Natural killer cell (primary cell): ENCODE results near the gene SFSWAP. TPM values are rescaled to one million over a fixed set of nuclear protein-coding genes. Genes with fewer than 3 reads are reported as not detected.
A peak's percentile ranks its signal among the peaks of the same experiment; 100 is the strongest.

ENCODE experiments used
- ATAC-seq, 3 donors: fragments of 150-1000 bp in 2 of 3; fragments of 200-7000 bp in 1 of 3; cut with Tn5 transposase; 1 replicate in 1 of 3; 2 replicates in 2 of 3; pipeline ENCODE4 v1.10.0; 2021; ENCODE audit warnings: mild to moderate bottlenecking in 2 of 3, moderate library complexity in 2 of 3
- DNase-seq, 2 donors: peaks; one replicate each; pipeline versions ENCODE4 v3.0.0 to v3.0.0-alpha.2; 2013 to 2021; ENCODE audit warnings: mixed read lengths in 1 of 2
- H3K27ac ChIP-seq: one replicate; pipeline ENCODE4 v1.5.1; 2013; ENCODE audit warnings: mild to moderate bottlenecking, low read length
- H3K27me3 ChIP-seq: one replicate; pipeline ENCODE4 v1.6.1; 2013; ENCODE audit warnings: low read length; ENCODE audit not compliant: control insufficient read depth, insufficient read depth
- H3K36me3 ChIP-seq: one replicate; pipeline ENCODE4 v1.6.1; 2013; ENCODE audit warnings: low read length; ENCODE audit not compliant: control insufficient read depth, insufficient read depth
- H3K4me1 ChIP-seq: one replicate; pipeline ENCODE4 v1.6.1; 2013; ENCODE audit warnings: low read length; ENCODE audit not compliant: control insufficient read depth, insufficient read depth
- H3K4me3 ChIP-seq: one replicate; pipeline ENCODE4 v1.5.1; 2013; ENCODE audit warnings: low read length
- H3K9me3 ChIP-seq: one replicate; pipeline ENCODE4 v1.6.1; 2013; ENCODE audit warnings: low read length; ENCODE audit not compliant: control insufficient read depth, insufficient read depth
- H3K27ac Mint-ChIP-seq, 2 donors: one replicate each; pipeline ENCODE4 v1.8.0; 2022; ENCODE audit warnings: mild to moderate bottlenecking in 2 of 2, mixed read lengths in 2 of 2, moderate library complexity in 1 of 2
- H3K27me3 Mint-ChIP-seq, 2 donors: one replicate each; pipeline ENCODE4 v1.8.0; 2022; ENCODE audit warnings: low read depth in 2 of 2, mixed read lengths in 2 of 2
- H3K36me3 Mint-ChIP-seq: one replicate; pipeline ENCODE4 v1.8.0; 2022; ENCODE audit warnings: mixed read lengths
- H3K4me1 Mint-ChIP-seq, 2 donors: one replicate each; pipeline ENCODE4 v1.8.0; 2022; ENCODE audit warnings: mixed read lengths in 2 of 2
- H3K4me3 Mint-ChIP-seq: one replicate; pipeline ENCODE4 v1.8.0; 2022; ENCODE audit warnings: mild to moderate bottlenecking, moderate library complexity, mixed read lengths
- H3K9me3 Mint-ChIP-seq, 2 donors: one replicate each; pipeline ENCODE4 v1.8.0; 2022; ENCODE audit warnings: mixed read lengths in 2 of 2
- WGBS: methylation state at CpG from one replicate; pipeline ENCODE4 v1.1.7; 2013; ENCODE audit warnings: missing lambda C conversion rate; ENCODE audit not compliant: insufficient coverage; 5-methylcytosine and 5-hydroxymethylcytosine counted together
- intact Hi-C: fragments of 100-400 bp; cut with micrococcal nuclease; formaldehyde crosslinking; loops from one replicate; pipeline ENCODE4 v1.14.2; 2022
- total RNA-seq, 4 donors: library from RNA; stranded (reverse); fragments of 120-200 nt in 1 of 4; gene quantifications; one replicate each; pipeline versions ENCODE4 v1.2.3 to v1.2.4, GENCODE V29; 2013 to 2022
- TF ChIP-seq, protein P1 (sequence below): fragments of 200-600 bp; IDR thresholded peaks from one replicate; pipeline ENCODE4 v1.8.0; 2022; ENCODE audit warnings: antibody characterized with exemption

The SFSWAP gene
- total RNA-seq, 3 donors from 2014 or later (not counting 1 experiment from before 2014, with no cell fraction given) = 99.1 to 109 (median 102) TPM

GRCh38 chr12:131829791-131830334 is 119.0 kb downstream of the SFSWAP start:
- Histone ChIP-seq H3K27ac (no peak overlapping the region), H3K36me3 (no peaks in the 10 kb centered on the region), H3K4me1 (peaks cover 29% of the 10 kb centered on the region), H3K4me3 (no peak overlapping the region), H3K9me3 (no peaks in the 10 kb centered on the region), H3K27me3 (peaks cover 16% of the 10 kb centered on the region)
- no peaks in the 10 kb centered on the region for H3K9me3 Mint-ChIP-seq
- peak overlapping the region; percentile 28 for H3K4me3 Mint-ChIP-seq
- peaks cover 4 to 11% of the 10 kb centered on the region in 2 donors for H3K4me1 Mint-ChIP-seq
- H3K27ac Mint-ChIP-seq = no peak overlapping the region
- WGBS = 15% methylated on average over 28 of the region's 28 CpGs
- peaks cover 27 to 35% of the 10 kb centered on the region in 2 donors for H3K27me3 Mint-ChIP-seq
- DNase-seq (no peak), ATAC-seq (peak in 1 of 3 donors; percentile 2)
- no peaks in the 10 kb centered on the region for H3K36me3 Mint-ChIP-seq
- intact Hi-C loops = loop anchor here (5.0 to 10.0 kb wide), 2 partner anchors 175 to 728 kb away; no protein-coding TSS in a partner anchor
- TF ChIP-seq, protein P1, sequence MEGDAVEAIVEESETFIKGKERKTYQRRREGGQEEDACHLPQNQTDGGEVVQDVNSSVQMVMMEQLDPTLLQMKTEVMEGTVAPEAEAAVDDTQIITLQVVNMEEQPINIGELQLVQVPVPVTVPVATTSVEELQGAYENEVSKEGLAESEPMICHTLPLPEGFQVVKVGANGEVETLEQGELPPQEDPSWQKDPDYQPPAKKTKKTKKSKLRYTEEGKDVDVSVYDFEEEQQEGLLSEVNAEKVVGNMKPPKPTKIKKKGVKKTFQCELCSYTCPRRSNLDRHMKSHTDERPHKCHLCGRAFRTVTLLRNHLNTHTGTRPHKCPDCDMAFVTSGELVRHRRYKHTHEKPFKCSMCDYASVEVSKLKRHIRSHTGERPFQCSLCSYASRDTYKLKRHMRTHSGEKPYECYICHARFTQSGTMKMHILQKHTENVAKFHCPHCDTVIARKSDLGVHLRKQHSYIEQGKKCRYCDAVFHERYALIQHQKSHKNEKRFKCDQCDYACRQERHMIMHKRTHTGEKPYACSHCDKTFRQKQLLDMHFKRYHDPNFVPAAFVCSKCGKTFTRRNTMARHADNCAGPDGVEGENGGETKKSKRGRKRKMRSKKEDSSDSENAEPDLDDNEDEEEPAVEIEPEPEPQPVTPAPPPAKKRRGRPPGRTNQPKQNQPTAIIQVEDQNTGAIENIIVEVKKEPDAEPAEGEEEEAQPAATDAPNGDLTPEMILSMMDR = no peak

- ATAC-seq (peak; percentile 49 to 65 (median 65)), DNase-seq (peak in 1 of 2 donors; percentile 51)
- no peak overlapping the region for H3K27ac ChIP-seq
- Mint-ChIP-seq H3K9me3 (no peaks in the 10 kb centered on the region), H3K4me3 (peak overlapping the region; percentile 40), H3K27me3 (peaks cover 26 to 35% of the 10 kb centered on the region in 2 donors), H3K36me3 (no peaks in the 10 kb centered on the region), H3K27ac (no peak overlapping the region), H3K4me1 (peaks cover 4 to 11% of the 10 kb centered on the region in 2 donors)
- intact Hi-C loops = loop anchor here (5.0 to 10.0 kb wide), 2 partner anchors 174 to 728 kb away; no protein-coding TSS in a partner anchor
- peak overlapping the region; percentile 16 for H3K4me3 ChIP-seq
- TF ChIP-seq, protein P1 = peak; percentile 40
- no peaks in the 10 kb centered on the region for H3K36me3 ChIP-seq
- WGBS = 1% methylated on average over 50 of the region's 50 CpGs
- H3K4me1 ChIP-seq = peaks cover 29% of the 10 kb centered on the region
- H3K27me3 ChIP-seq = peaks cover 16% of the 10 kb centered on the region
- H3K9me3 ChIP-seq = no peaks in the 10 kb centered on the region
Measured at GRCh38 chr12:131830335-131830913, 119.5 kb downstream of the SFSWAP start.

GRCh38 chr12:131830914-131831571 is 120.2 kb downstream of the SFSWAP start:
- peak in 1 of 2 donors; percentile 44 for DNase-seq
- 8% methylated on average over 33 of the region's 33 CpGs for WGBS
- Mint-ChIP-seq H3K4me3 (peak overlapping the region; percentile 40), H3K36me3 (no peaks in the 10 kb centered on the region), H3K4me1 (peaks cover 4 to 11% of the 10 kb centered on the region in 2 donors), H3K27me3 (peaks cover 20 to 35% of the 10 kb centered on the region in 2 donors), H3K27ac (no peak overlapping the region), H3K9me3 (no peaks in the 10 kb centered on the region)
- Histone ChIP-seq H3K36me3 (no peaks in the 10 kb centered on the region), H3K27ac (no peak overlapping the region), H3K4me1 (peaks cover 29% of the 10 kb centered on the region), H3K27me3 (peaks cover 16% of the 10 kb centered on the region), H3K4me3 (peak overlapping the region; percentile 16), H3K9me3 (no peaks in the 10 kb centered on the region)
- intact Hi-C loops = loop anchor here (5.0 to 10.0 kb wide), 2 partner anchors 174 to 729 kb away; no protein-coding TSS in a partner anchor
- ATAC-seq = no peak
- TF ChIP-seq, protein P1 = no peak
